Mesenchymal stem cell (in vitro differentiated cells and primary cell): ENCODE results near the gene LPGAT1.

Experiments used
- DNase-seq: peaks from one replicate; pipeline ENCODE4 v3.0.0-alpha.2; 2013
- H2AFZ ChIP-seq: one replicate; pipeline ENCODE4 v1.6.1; 2013; ENCODE audit warnings: low read depth, mild to moderate bottlenecking, control low read depth, inconsistent platforms, low read length, moderate library complexity
- H2AK5ac ChIP-seq: 2 replicates; pipeline ENCODE4 v1.6.1; 2013; ENCODE audit warnings: low read length, moderate library complexity, mild to moderate bottlenecking, inconsistent platforms; ENCODE audit not compliant: severe bottlenecking
- H2BK120ac ChIP-seq: one replicate; pipeline ENCODE4 v1.6.1; 2013; ENCODE audit warnings: low read depth, mild to moderate bottlenecking, inconsistent platforms, low read length, moderate library complexity
- H2BK12ac ChIP-seq, 2 experiments: one replicate each; pipeline ENCODE4 v1.6.1; 2013; ENCODE audit warnings: inconsistent platforms in 2 of 2, low read length in 2 of 2, mild to moderate bottlenecking in 2 of 2, moderate library complexity in 2 of 2, control low read depth in 1 of 2
- H2BK15ac ChIP-seq: one replicate; pipeline ENCODE4 v1.6.1; 2013; ENCODE audit warnings: mild to moderate bottlenecking, low read depth, inconsistent platforms; ENCODE audit not compliant: poor library complexity, severe bottlenecking
- H2BK5ac ChIP-seq: 2 replicates; pipeline ENCODE4 v1.6.1; 2013; ENCODE audit warnings: low read depth, mild to moderate bottlenecking, low read length, control low read depth, inconsistent platforms; ENCODE audit not compliant: poor library complexity, severe bottlenecking
- H3K14ac ChIP-seq, 2 experiments: one replicate each; pipeline ENCODE4 v1.6.1; 2013; ENCODE audit warnings: inconsistent platforms in 2 of 2, low read length in 2 of 2, control low read depth in 1 of 2, mild to moderate bottlenecking in 1 of 2, moderate library complexity in 1 of 2
- H3K18ac ChIP-seq, 2 experiments: one replicate each; pipeline ENCODE4 v1.6.1; 2013; ENCODE audit warnings: inconsistent platforms in 2 of 2, low read length in 2 of 2, control low read depth in 1 of 2, low read depth in 1 of 2, mild to moderate bottlenecking in 1 of 2
- H3K23ac ChIP-seq, 2 experiments: one replicate each; pipeline ENCODE4 v1.6.1; 2013; ENCODE audit warnings: inconsistent platforms in 2 of 2, low read length in 2 of 2, mild to moderate bottlenecking in 2 of 2, moderate library complexity in 2 of 2, control low read depth in 1 of 2
- H3K27ac ChIP-seq: 2 replicates; pipeline ENCODE4 v1.5.1; 2013; ENCODE audit warnings: mild to moderate bottlenecking, moderate library complexity, low read length, control low read depth, inconsistent platforms; ENCODE audit not compliant: poor library complexity, severe bottlenecking
- H3K27me3 ChIP-seq, 2 experiments: 2 replicates each; pipeline versions ENCODE4 v1.6.1 to v1.7.0; 2013; ENCODE audit warnings: low read length in 2 of 2, mild to moderate bottlenecking in 2 of 2, moderate library complexity in 2 of 2, control low read depth in 1 of 2, inconsistent platforms in 1 of 2; ENCODE audit not compliant: control insufficient read depth in 1 of 2, insufficient read depth in 1 of 2
- H3K36me3 ChIP-seq, 2 experiments: 2 replicates each; pipeline versions ENCODE4 v1.6.1 to v1.7.0; 2013; ENCODE audit warnings: low read length in 2 of 2, control low read depth in 1 of 2, inconsistent platforms in 1 of 2, low read depth in 1 of 2, mild to moderate bottlenecking in 1 of 2; ENCODE audit not compliant: insufficient read depth in 2 of 2, control insufficient read depth in 1 of 2
- H3K4ac ChIP-seq, 2 experiments: one replicate each; pipeline ENCODE4 v1.6.1; 2013; ENCODE audit warnings: inconsistent platforms in 2 of 2, low read length in 2 of 2, mild to moderate bottlenecking in 2 of 2, moderate library complexity in 2 of 2, control low read depth in 1 of 2, low read depth in 1 of 2
- H3K4me1 ChIP-seq: 2 replicates; pipeline ENCODE4 v1.6.1; 2013; ENCODE audit warnings: low read depth, low read length, control low read depth; ENCODE audit not compliant: control insufficient read depth, insufficient read depth
- H3K4me2 ChIP-seq: 2 replicates; pipeline ENCODE4 v1.6.1; 2013; ENCODE audit warnings: low read length, mild to moderate bottlenecking, inconsistent platforms; ENCODE audit not compliant: poor library complexity, severe bottlenecking
- H3K4me3 ChIP-seq, 2 experiments: 2 replicates each; pipeline versions ENCODE4 v1.5.1 to v1.7.0; 2013; ENCODE audit warnings: low read length in 2 of 2, mild to moderate bottlenecking in 2 of 2, control low read depth in 1 of 2, low read depth in 1 of 2; ENCODE audit not compliant: insufficient read depth in 1 of 2
- H3K79me1 ChIP-seq: replicated peaks from 2 replicates; pipeline ENCODE4 v1.6.1; 2013; ENCODE audit warnings: mild to moderate bottlenecking, control low read depth, low read length, inconsistent platforms; ENCODE audit not compliant: poor library complexity, severe bottlenecking
- H3K9ac ChIP-seq: 2 replicates; pipeline ENCODE4 v1.7.0; 2013; ENCODE audit warnings: mild to moderate bottlenecking, low read length, moderate library complexity
- H3K9me3 ChIP-seq: 2 replicates; pipeline ENCODE4 v1.7.0; 2013; ENCODE audit warnings: mild to moderate bottlenecking, low read length; ENCODE audit not compliant: control insufficient read depth
- H4K8ac ChIP-seq: one replicate; pipeline ENCODE4 v1.6.1; 2013; ENCODE audit warnings: inconsistent platforms, mild to moderate bottlenecking, low read length, moderate library complexity
- H4K91ac ChIP-seq: one replicate; pipeline ENCODE4 v1.6.1; 2013; ENCODE audit warnings: mild to moderate bottlenecking, low read length, inconsistent platforms
- WGBS: methylation state at CpG from one replicate; pipeline ENCODE4 v1.1.7; 2013; ENCODE audit warnings: mixed read lengths; 5-methylcytosine and 5-hydroxymethylcytosine counted together

Gene LPGAT1

GRCh38 chr1:211832661-211833060 lies 2.1 kb upstream of the LPGAT1 start:
- Histone ChIP-seq H2BK12ac (no peak overlapping the region), H3K18ac (no peak overlapping the region), H2AFZ (no peak overlapping the region), H3K9ac (no peak overlapping the region), H3K36me3 (no peaks in the 10 kb centered on the region), H3K79me1 (peaks cover 2% of the 10 kb centered on the region), H2BK5ac (no peak overlapping the region), H4K8ac (no peak overlapping the region), H2BK120ac (no peak overlapping the region), H2BK15ac (no peak overlapping the region), H3K27ac (no peak overlapping the region), H3K27me3 (peaks cover 0 to 8% of the 10 kb centered on the region in 2 experiments), H3K4me2 (no peak overlapping the region), H3K23ac (no peak overlapping the region), H3K14ac (no peak overlapping the region), H3K4ac (no peak overlapping the region), H3K9me3 (no peaks in the 10 kb centered on the region), H2AK5ac (no peak overlapping the region), H3K4me3 (no peak overlapping the region), H3K4me1 (peaks cover 6% of the 10 kb centered on the region), H4K91ac (no peak overlapping the region)
- no CpG with 5 or more reads among the region's 2 CpGs for WGBS
- DNase-seq, result no peak

DNA sequence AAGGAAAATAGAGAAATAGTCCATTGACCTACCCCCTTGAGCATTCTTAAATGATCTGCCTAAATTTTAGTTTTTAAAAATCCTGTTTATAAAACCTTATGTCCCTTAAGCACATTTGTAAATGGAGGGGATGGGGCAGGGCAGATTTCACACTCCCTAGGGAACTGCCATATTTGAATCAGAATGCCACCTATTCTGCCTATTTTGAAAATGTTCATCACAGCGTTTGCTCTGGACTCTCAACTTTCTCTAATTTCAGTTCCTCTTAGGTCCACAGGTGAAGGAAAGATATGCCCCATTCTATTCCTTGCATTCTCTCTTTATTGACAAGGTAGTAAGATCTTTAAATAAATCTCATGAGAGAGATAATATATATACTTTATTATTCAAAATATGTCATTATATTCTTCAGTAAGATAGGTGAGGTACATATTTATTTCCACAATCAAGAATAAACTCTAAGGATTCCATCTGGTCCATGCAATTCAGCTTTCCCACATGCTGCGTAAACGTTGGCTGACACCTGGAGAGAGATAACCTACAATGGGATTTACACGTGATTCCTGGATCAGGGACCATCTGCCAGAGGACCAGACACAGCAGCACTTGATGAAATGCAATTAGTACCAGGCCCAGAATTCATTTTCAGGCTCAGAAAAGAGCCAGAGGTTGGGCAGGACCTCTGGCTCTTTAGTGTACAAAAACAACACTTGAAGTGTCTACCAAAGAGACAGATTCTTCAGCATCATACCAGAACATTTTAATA lies 1.2 kb upstream of the LPGAT1 start:
- Histone ChIP-seq H3K9ac (no peak overlapping the region), H3K27me3 (peaks cover 0 to 4% of the 10 kb centered on the region in 2 experiments), H2AFZ (no peak overlapping the region), H4K91ac (no peak overlapping the region), H3K36me3 (no peaks in the 10 kb centered on the region), H4K8ac (no peak overlapping the region), H3K79me1 (peaks cover 2% of the 10 kb centered on the region), H3K4me3 (no peak overlapping the region), H3K9me3 (no peaks in the 10 kb centered on the region), H2AK5ac (no peak overlapping the region), H3K14ac (no peak overlapping the region), H3K4me1 (peaks cover 6% of the 10 kb centered on the region), H2BK120ac (no peak overlapping the region), H2BK5ac (no peak overlapping the region), H3K27ac (no peak overlapping the region), H2BK12ac (no peak overlapping the region), H3K18ac (no peak overlapping the region), H3K4me2 (no peak overlapping the region), H3K23ac (peak overlapping the region in 1 of 2 experiments; percentile 34), H3K4ac (no peak overlapping the region), H2BK15ac (no peak overlapping the region)
- no peak for DNase-seq
- WGBS, result 80% methylated on average over 4 of the region's 4 CpGs

- H4K91ac ChIP-seq, result peak overlapping the region; percentile 39
- H4K8ac ChIP-seq, result peak overlapping the region; percentile 64
- peak overlapping the region; percentile 48 to 79 for H3K18ac ChIP-seq
- H3K9ac ChIP-seq, result peak overlapping the region; percentile 87
- H3K27ac ChIP-seq, result peak overlapping the region; percentile 51
- no peaks in the 10 kb centered on the region for H3K36me3 ChIP-seq
- peak overlapping the region; percentile 60 for H2BK15ac ChIP-seq
- DNase-seq, result no peak
- peak overlapping the region; percentile 81 for H2AFZ ChIP-seq
- no peak overlapping the region for H2AK5ac ChIP-seq
- peaks cover 8% of the 10 kb centered on the region for H3K4me1 ChIP-seq
- 1% methylated on average over 12 of the region's 45 CpGs for WGBS
- H3K4me3 ChIP-seq, result peak overlapping the region; percentile 89 to 90
- H2BK5ac ChIP-seq, result no peak overlapping the region
- H3K9me3 ChIP-seq, result no peaks in the 10 kb centered on the region
- H3K79me1 ChIP-seq, result peaks cover 2% of the 10 kb centered on the region
- H3K4me2 ChIP-seq, result peak overlapping the region; percentile 94
- peak overlapping the region in 1 of 2 experiments; percentile 52 for H2BK12ac ChIP-seq
- H3K14ac ChIP-seq, result peak overlapping the region; percentile 36 to 79
- no peak overlapping the region for H3K23ac ChIP-seq
- peak overlapping the region; percentile 6 for H2BK120ac ChIP-seq
- peak overlapping the region; percentile 51 to 91 for H3K4ac ChIP-seq
- H3K27me3 ChIP-seq, result no peaks in the 10 kb centered on the region
Observed at GRCh38 chr1:211830055-211830327, 572 bp downstream of the LPGAT1 start.

DNA sequence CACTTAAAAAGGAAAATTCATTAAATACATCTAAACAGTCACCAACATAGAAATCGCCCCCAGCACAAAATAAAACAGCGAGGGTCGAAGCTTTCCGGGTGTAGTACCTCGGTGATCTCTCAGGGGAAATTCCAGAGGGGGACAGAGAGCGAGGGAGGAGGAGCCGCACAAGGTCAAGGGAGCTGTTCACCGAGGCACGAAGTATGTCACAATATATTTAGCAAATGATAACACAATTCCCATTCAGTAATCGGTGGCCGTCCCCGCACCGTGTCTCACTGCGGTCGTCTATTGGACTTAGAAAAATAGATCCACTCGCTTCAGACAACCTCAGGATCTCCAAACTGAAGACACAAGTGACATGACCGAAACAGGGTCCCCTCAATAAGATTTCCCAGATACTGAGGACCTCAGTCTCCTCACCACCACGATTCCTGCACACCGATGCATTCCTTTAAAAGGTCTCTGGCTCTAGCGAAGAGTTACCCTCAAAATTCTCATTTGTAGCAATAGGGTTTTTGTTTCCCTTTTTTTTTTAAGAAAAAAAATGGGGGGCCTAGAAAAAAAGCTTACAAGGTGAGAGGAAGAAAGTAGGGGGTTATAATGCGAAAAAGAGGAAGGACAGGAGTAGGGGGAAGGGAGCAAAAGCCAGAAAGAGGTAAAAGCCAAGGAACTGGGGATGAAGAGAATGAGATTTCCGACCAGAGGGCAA lies 1.1 kb downstream of the LPGAT1 start:
- H3K18ac ChIP-seq, result peak overlapping the region; percentile 43 to 48
- peak overlapping the region in 1 of 2 experiments; percentile 79 for H3K14ac ChIP-seq
- H4K8ac ChIP-seq, result no peak overlapping the region
- H2BK120ac ChIP-seq, result peak overlapping the region; percentile 34
- no peaks in the 10 kb centered on the region for H3K36me3 ChIP-seq
- H3K4me1 ChIP-seq, result peaks cover 8% of the 10 kb centered on the region
- peak overlapping the region; percentile 81 for H2AFZ ChIP-seq
- H2BK15ac ChIP-seq, result peak overlapping the region; percentile 60
- peak overlapping the region; percentile 94 for H3K4me2 ChIP-seq
- H2AK5ac ChIP-seq, result no peak overlapping the region
- H3K27ac ChIP-seq, result peak overlapping the region; percentile 51
- H3K9me3 ChIP-seq, result no peaks in the 10 kb centered on the region
- H2BK12ac ChIP-seq, result no peak overlapping the region
- DNase-seq, result peak; percentile 78
- no peak overlapping the region for H3K23ac ChIP-seq
- H2BK5ac ChIP-seq, result no peak overlapping the region
- peaks cover 2% of the 10 kb centered on the region for H3K79me1 ChIP-seq
- no peak overlapping the region for H4K91ac ChIP-seq
- H3K4ac ChIP-seq, result peak overlapping the region in 1 of 2 experiments; percentile 91
- no peaks in the 10 kb centered on the region for H3K27me3 ChIP-seq
- H3K9ac ChIP-seq, result peak overlapping the region; percentile 87
- peak overlapping the region; percentile 89 to 90 for H3K4me3 ChIP-seq
- WGBS, result 5% methylated on average over 14 of the region's 22 CpGs
